Measurements from ENCODE around the gene ERBIN.

DNA sequence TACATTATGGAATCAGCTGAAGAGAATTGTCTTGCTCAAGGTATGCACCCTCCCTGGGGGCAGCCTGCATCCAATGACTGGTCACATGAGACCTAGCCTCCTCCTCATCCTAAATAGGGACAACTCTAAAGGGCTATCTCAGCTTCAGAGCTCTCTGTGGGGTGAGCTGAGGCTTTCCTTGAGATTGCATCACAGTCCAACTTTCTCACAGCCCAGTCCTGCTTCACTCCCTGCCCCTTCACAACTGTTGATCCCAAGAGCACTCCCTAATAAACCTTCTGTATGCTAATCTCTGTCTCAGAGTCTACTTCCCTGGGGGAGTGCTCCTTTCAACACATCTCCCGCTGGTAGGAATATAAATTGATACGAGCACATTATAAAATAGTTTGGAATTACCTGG lies 44.1 kb upstream of the ERBIN start:
- TF ChIP-seq, protein P1, sequence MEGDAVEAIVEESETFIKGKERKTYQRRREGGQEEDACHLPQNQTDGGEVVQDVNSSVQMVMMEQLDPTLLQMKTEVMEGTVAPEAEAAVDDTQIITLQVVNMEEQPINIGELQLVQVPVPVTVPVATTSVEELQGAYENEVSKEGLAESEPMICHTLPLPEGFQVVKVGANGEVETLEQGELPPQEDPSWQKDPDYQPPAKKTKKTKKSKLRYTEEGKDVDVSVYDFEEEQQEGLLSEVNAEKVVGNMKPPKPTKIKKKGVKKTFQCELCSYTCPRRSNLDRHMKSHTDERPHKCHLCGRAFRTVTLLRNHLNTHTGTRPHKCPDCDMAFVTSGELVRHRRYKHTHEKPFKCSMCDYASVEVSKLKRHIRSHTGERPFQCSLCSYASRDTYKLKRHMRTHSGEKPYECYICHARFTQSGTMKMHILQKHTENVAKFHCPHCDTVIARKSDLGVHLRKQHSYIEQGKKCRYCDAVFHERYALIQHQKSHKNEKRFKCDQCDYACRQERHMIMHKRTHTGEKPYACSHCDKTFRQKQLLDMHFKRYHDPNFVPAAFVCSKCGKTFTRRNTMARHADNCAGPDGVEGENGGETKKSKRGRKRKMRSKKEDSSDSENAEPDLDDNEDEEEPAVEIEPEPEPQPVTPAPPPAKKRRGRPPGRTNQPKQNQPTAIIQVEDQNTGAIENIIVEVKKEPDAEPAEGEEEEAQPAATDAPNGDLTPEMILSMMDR (IDR thresholded peaks at IDR 0.05) = no peak
- TF ChIP-seq SIN3A (IDR thresholded peaks at IDR 0.05; ENCODE audit: borderline replicate concordance, insufficient read depth, low read depth, low read length) = no peak
- no peak for TF ChIP-seq POLR2AphosphoS5 (IDR thresholded peaks at IDR 0.05; ENCODE audit: low read depth, low read length)
- TF ChIP-seq, protein P2, sequence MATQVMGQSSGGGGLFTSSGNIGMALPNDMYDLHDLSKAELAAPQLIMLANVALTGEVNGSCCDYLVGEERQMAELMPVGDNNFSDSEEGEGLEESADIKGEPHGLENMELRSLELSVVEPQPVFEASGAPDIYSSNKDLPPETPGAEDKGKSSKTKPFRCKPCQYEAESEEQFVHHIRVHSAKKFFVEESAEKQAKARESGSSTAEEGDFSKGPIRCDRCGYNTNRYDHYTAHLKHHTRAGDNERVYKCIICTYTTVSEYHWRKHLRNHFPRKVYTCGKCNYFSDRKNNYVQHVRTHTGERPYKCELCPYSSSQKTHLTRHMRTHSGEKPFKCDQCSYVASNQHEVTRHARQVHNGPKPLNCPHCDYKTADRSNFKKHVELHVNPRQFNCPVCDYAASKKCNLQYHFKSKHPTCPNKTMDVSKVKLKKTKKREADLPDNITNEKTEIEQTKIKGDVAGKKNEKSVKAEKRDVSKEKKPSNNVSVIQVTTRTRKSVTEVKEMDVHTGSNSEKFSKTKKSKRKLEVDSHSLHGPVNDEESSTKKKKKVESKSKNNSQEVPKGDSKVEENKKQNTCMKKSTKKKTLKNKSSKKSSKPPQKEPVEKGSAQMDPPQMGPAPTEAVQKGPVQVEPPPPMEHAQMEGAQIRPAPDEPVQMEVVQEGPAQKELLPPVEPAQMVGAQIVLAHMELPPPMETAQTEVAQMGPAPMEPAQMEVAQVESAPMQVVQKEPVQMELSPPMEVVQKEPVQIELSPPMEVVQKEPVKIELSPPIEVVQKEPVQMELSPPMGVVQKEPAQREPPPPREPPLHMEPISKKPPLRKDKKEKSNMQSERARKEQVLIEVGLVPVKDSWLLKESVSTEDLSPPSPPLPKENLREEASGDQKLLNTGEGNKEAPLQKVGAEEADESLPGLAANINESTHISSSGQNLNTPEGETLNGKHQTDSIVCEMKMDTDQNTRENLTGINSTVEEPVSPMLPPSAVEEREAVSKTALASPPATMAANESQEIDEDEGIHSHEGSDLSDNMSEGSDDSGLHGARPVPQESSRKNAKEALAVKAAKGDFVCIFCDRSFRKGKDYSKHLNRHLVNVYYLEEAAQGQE (IDR thresholded peaks at IDR 0.05; ENCODE audit: insufficient read depth in 1 of 2, low read depth in 2 of 2, low read length in 1 of 2) = no peak
